Measurements from ENCODE around the gene IGLL5. TPM values are rescaled to one million over a fixed set of nuclear protein-coding genes. Genes with fewer than 3 reads are reported as not detected.
A peak's percentile ranks its signal among the peaks of the same experiment; 100 is the strongest.

Gene IGLL5
- polyA plus RNA-seq, 2 of the 4 experiments (the other 2 are of a cell fraction) = not detected

DNA sequence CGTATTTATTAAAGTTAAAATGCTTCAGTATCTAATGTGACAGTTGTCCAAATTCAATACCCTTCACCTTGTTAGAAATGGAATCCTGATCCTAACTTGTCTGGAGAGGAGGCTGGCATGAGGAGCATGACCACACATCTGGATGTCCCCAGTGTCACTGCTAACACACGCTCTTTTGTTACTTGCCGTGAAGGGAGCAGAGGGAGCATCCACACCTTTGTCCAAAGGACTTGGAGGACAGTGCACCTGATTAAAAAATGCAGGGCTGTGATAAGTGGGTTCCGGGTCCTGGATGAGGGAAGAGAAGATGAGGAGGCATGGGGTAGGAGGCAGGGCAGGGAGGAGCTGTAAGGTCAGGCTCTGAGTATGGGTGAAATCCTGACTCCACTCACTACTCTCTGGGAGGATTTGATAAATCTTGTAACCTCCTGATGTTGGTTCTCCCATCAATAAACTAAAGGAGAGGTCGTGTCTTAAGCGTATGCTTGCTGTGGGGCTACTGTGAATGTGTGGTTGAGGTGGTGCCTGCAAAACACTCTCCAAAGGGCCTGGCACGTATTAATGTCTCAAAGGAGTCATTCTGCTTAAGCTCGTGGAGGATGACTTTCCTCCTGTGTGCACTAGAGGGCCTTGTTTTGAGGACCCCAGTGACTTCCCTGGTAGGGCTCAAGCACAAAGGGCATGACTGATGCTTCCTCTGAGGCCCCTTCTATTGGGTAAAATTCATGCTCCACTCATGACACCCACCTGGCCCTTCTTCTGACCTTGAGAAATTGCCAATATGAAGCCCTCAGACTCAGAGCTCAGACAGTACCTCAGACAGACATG, 16.8 kb upstream of the IGLL5 start:
- no peak overlapping the region for H3K4me3 ChIP-seq
- FAIRE-seq (no peak), DNase-seq (ENCODE audit: low read depth in 1 of 2, low spot score in 1 of 2) (no peak), ATAC-seq (peak in 1 of 2 experiments; percentile 53; a peak in 2 of 6 replicates)
- CTCF ChIA-PET = interaction anchor here (1.1 kb wide), 1 partner anchor 13 kb away, joined by 3 read pairs; no protein-coding TSS in a partner anchor
- 51% methylated on average over 8 of the region's 8 CpGs for WGBS (ENCODE audit: missing lambda C conversion rate)
- POLR2A ChIA-PET = no interaction called here
- no peaks in the 10 kb centered on the region for H3K4me1 ChIP-seq
- no peak overlapping the region for H3K4me2 ChIP-seq
- TF ChIP-seq HDAC2 (IDR thresholded peaks at IDR 0.05) (no peak), GATA3 (IDR thresholded peaks at IDR 0.05; ENCODE audit: borderline replicate concordance) (no peak), KDM1A (IDR thresholded peaks at IDR 0.05; ENCODE audit: low read depth) (no peak), ZC3H11A (IDR thresholded peaks at IDR 0.05) (no peak), HOXA7 (CRISPR knock-in tag; IDR thresholded peaks at IDR 0.05) (no peak), RARB (CRISPR knock-in tag; IDR thresholded peaks at IDR 0.05) (no peak), SREBF2 (IDR thresholded peaks at IDR 0.05) (no peak), POLR2AphosphoS2 (conservative IDR thresholded peaks at IDR 0.05; ENCODE audit: low read length) (no peak), RFX5 (IDR thresholded peaks at IDR 0.05) (no peak)
- TF ChIP-seq, protein P1, sequence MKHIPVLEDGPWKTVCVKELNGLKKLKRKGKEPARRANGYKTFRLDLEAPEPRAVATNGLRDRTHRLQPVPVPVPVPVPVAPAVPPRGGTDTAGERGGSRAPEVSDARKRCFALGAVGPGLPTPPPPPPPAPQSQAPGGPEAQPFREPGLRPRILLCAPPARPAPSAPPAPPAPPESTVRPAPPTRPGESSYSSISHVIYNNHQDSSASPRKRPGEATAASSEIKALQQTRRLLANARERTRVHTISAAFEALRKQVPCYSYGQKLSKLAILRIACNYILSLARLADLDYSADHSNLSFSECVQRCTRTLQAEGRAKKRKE (CRISPR knock-in tag; IDR thresholded peaks at IDR 0.05; ENCODE audit: low read depth) = no peak
- no peak overlapping the region for H3K27ac ChIP-seq
- no peaks in the 10 kb centered on the region for H3K9me3 ChIP-seq

DNA sequence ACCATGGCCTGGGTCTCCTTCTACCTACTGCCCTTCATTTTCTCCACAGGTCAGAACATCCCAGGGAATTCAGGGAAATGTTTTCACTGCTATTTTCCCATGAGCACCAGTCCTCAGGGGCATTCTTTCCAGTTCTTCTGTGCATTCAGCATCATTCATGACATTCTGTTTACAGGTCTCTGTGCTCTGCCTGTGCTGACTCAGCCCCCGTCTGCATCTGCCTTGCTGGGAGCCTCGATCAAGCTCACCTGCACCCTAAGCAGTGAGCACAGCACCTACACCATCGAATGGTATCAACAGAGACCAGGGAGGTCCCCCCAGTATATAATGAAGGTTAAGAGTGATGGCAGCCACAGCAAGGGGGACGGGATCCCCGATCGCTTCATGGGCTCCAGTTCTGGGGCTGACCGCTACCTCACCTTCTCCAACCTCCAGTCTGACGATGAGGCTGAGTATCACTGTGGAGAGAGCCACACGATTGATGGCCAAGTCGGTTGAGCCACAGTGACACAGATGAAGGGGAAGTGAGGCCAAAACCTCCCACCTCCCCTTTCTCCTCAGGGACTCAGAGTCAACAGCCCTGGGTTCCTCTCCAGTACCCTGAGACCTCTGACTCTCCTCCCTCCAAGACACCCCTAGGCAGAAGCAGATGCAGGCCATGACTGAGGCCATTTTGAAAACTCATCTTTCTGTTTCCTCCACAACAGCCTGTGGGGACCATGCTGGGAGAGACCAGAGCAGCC, 15.9 kb upstream of the IGLL5 start:
- ChIA-PET CTCF (interaction anchor here (1.1 to 1.4 kb wide), 2 partner anchors 12 kb away, joined by 3 to 4 read pairs; no protein-coding TSS in a partner anchor), POLR2A (no interaction called here)
- no peak overlapping the region for H3K4me2 ChIP-seq
- no peak for FAIRE-seq
- H3K4me1 ChIP-seq = no peaks in the 10 kb centered on the region
- no peak for DNase-seq (ENCODE audit: low read depth in 1 of 2, low spot score in 1 of 2)
- ATAC-seq = no peak
- H3K4me3 ChIP-seq = no peak overlapping the region
- H3K9me3 ChIP-seq = no peaks in the 10 kb centered on the region
- TF ChIP-seq HEYL (CRISPR knock-in tag; IDR thresholded peaks at IDR 0.05) (no peak), KDM5A (IDR thresholded peaks at IDR 0.05) (no peak), CBX8 (IDR thresholded peaks at IDR 0.05) (no peak), EHF (CRISPR knock-in tag; IDR thresholded peaks at IDR 0.05) (no peak), MYC (IDR thresholded peaks at IDR 0.05; ENCODE audit: borderline replicate concordance, low read length) (no peak), MAZ (IDR thresholded peaks at IDR 0.05; ENCODE audit: borderline replicate concordance, low read depth, low read length) (no peak), USF2 (IDR thresholded peaks at IDR 0.05) (no peak), ZSCAN20 (CRISPR knock-in tag; IDR thresholded peaks at IDR 0.05) (no peak), BCL3 (IDR thresholded peaks at IDR 0.05) (no peak), HOXB5 (CRISPR knock-in tag; IDR thresholded peaks at IDR 0.05) (no peak), BHLHE40 (IDR thresholded peaks at IDR 0.05; ENCODE audit: low read depth, low read length) (no peak)
- TF ChIP-seq, protein P1 (CRISPR knock-in tag; IDR thresholded peaks at IDR 0.05; ENCODE audit: low read depth) = no peak
- 4% methylated on average over 3 of the region's 10 CpGs for WGBS (ENCODE audit: missing lambda C conversion rate)
- H3K27ac ChIP-seq = no peak overlapping the region

All from A549 (cell line).